H9 (cell line): ENCODE measurements around the gene SOX15. TPM values are rescaled to one million over a fixed set of nuclear protein-coding genes. Genes with fewer than 3 reads are reported as not detected.

Experiments used
- DNase-seq: peaks from one replicate; pipeline ENCODE4 v3.0.0-alpha.2; 2017
- H2AFZ ChIP-seq: one replicate; pipeline ENCODE4 v1.6.1; 2013; ENCODE audit warnings: mild to moderate bottlenecking, low read length, control low read depth, moderate library complexity
- H2AK5ac ChIP-seq: 2 replicates; pipeline ENCODE4 v1.6.1; 2013; ENCODE audit warnings: low read length, control low read depth, mixed read lengths; ENCODE audit not compliant: insufficient read length
- H2BK120ac ChIP-seq: one replicate; pipeline ENCODE4 v1.6.1; 2013; ENCODE audit warnings: low read depth, mild to moderate bottlenecking, low read length, control low read depth, inconsistent platforms; ENCODE audit not compliant: poor library complexity, severe bottlenecking
- H2BK12ac ChIP-seq: 2 replicates; pipeline ENCODE4 v1.6.1; 2013; ENCODE audit warnings: low read length, control low read depth, mixed read lengths, low read depth; ENCODE audit not compliant: insufficient read length
- H2BK15ac ChIP-seq: 2 replicates; pipeline ENCODE4 v1.6.1; 2013; ENCODE audit warnings: low read depth, low read length, control low read depth
- H2BK20ac ChIP-seq: one replicate; pipeline ENCODE4 v1.6.1; 2013; ENCODE audit warnings: low read depth, mild to moderate bottlenecking, low read length, control low read depth, inconsistent platforms; ENCODE audit not compliant: poor library complexity, severe bottlenecking
- H2BK5ac ChIP-seq: 2 replicates; pipeline ENCODE4 v1.6.1; 2013; ENCODE audit warnings: low read length, control low read depth, mixed read lengths; ENCODE audit not compliant: insufficient read length
- H3K14ac ChIP-seq: 2 replicates; pipeline ENCODE4 v1.6.1; 2013; ENCODE audit warnings: low read length, control low read depth; ENCODE audit not compliant: insufficient read depth
- H3K18ac ChIP-seq: 2 replicates; pipeline ENCODE4 v1.6.1; 2013; ENCODE audit warnings: low read depth, mild to moderate bottlenecking, mixed read lengths, low read length, control low read depth; ENCODE audit not compliant: insufficient read length
- H3K23ac ChIP-seq: 2 replicates; pipeline ENCODE4 v1.6.1; 2013; ENCODE audit warnings: low read length, control low read depth, mixed read lengths, low read depth; ENCODE audit not compliant: insufficient read length
- H3K23me2 ChIP-seq: 2 replicates; pipeline ENCODE4 v1.6.1; 2013; ENCODE audit warnings: low read depth, mild to moderate bottlenecking, mixed read lengths, low read length, control low read depth; ENCODE audit not compliant: insufficient read length, poor library complexity, severe bottlenecking
- H3K27ac ChIP-seq: 2 replicates; pipeline ENCODE4 v1.5.1; 2013; ENCODE audit warnings: low read length, control low read depth, mixed read lengths, low read depth; ENCODE audit not compliant: insufficient read length
- H3K27me3 ChIP-seq: 2 replicates; pipeline ENCODE4 v1.6.1; 2013; ENCODE audit warnings: low read length, control low read depth, inconsistent platforms; ENCODE audit not compliant: insufficient read depth
- H3K4ac ChIP-seq: 2 replicates; pipeline ENCODE4 v1.6.1; 2013; ENCODE audit warnings: low read depth, mild to moderate bottlenecking, control low read depth, inconsistent platforms, low read length, moderate library complexity
- H3K4me1 ChIP-seq: 2 replicates; pipeline ENCODE4 v1.6.1; 2013; ENCODE audit warnings: low read length, control low read depth, inconsistent platforms; ENCODE audit not compliant: insufficient read depth
- H3K4me2 ChIP-seq: 2 replicates; pipeline ENCODE4 v1.6.1; 2013; ENCODE audit warnings: low read length, control low read depth, mixed read lengths; ENCODE audit not compliant: insufficient read length, insufficient read depth
- H3K56ac ChIP-seq: 2 replicates; pipeline ENCODE4 v1.6.1; 2013; ENCODE audit warnings: low read depth, mild to moderate bottlenecking, mixed read lengths, low read length, control low read depth; ENCODE audit not compliant: insufficient read length
- H3K79me1 ChIP-seq: 2 replicates; pipeline ENCODE4 v1.6.1; 2013; ENCODE audit warnings: low read depth, mild to moderate bottlenecking, moderate library complexity, low read length, control low read depth, inconsistent platforms; ENCODE audit not compliant: insufficient read depth, poor library complexity, severe bottlenecking
- H3K79me2 ChIP-seq: 2 replicates; pipeline ENCODE4 v1.6.1; 2013; ENCODE audit warnings: low read length, control low read depth, inconsistent platforms; ENCODE audit not compliant: insufficient read depth
- H3K9ac ChIP-seq: 2 replicates; pipeline ENCODE4 v1.6.1; 2013; ENCODE audit warnings: low read length, control low read depth, mixed read lengths; ENCODE audit not compliant: insufficient read length; ENCODE audit errors: extremely low read depth
- H3K9me3 ChIP-seq: one replicate; pipeline ENCODE4 v1.6.1; 2013; ENCODE audit warnings: low read depth, low read length, inconsistent platforms; ENCODE audit not compliant: control insufficient read depth
- H3T11ph ChIP-seq: one replicate; pipeline ENCODE4 v1.6.1; 2013; ENCODE audit warnings: mild to moderate bottlenecking, low read length, control low read depth, inconsistent platforms
- H4K20me1 ChIP-seq: one replicate; pipeline ENCODE4 v1.6.1; 2013; ENCODE audit not compliant: control insufficient read depth, insufficient read length, insufficient read depth
- H4K5ac ChIP-seq: 2 replicates; pipeline ENCODE4 v1.6.1; 2013; ENCODE audit warnings: low read depth, mild to moderate bottlenecking, mixed read lengths, low read length, control low read depth; ENCODE audit not compliant: insufficient read length
- H4K8ac ChIP-seq: replicated peaks from 2 replicates; pipeline ENCODE4 v1.6.1; 2013; ENCODE audit warnings: low read length, control low read depth, mixed read lengths, low read depth; ENCODE audit not compliant: insufficient read length
- H4K91ac ChIP-seq: 2 replicates; pipeline ENCODE4 v1.6.1; 2013; ENCODE audit warnings: low read depth, mild to moderate bottlenecking, moderate library complexity, mixed read lengths, low read length, control low read depth; ENCODE audit not compliant: insufficient read length
- H3K27ac Mint-ChIP-seq, 3 experiments: 2 replicates in 2 of 3; 3 replicates in 1 of 3; pipeline ENCODE4 v1.8.0; 2020 to 2021; ENCODE audit warnings: mixed read lengths in 3 of 3, mild to moderate bottlenecking in 1 of 3, moderate library complexity in 1 of 3
- H3K27me3 Mint-ChIP-seq: 2 replicates; pipeline ENCODE4 v1.8.0; 2021; ENCODE audit warnings: low read depth, mild to moderate bottlenecking, moderate library complexity, mixed read lengths
- H3K36me3 Mint-ChIP-seq, 3 experiments: 2 replicates in 2 of 3; 3 replicates in 1 of 3; pipeline ENCODE4 v1.8.0; 2020 to 2021; ENCODE audit warnings: low read depth in 3 of 3, mixed read lengths in 3 of 3; ENCODE audit not compliant: insufficient read depth in 1 of 3
- H3K4me1 Mint-ChIP-seq, 2 experiments: 2 replicates each; pipeline ENCODE4 v1.8.0; 2020; ENCODE audit warnings: mixed read lengths in 2 of 2
- H3K4me3 Mint-ChIP-seq, 2 experiments: 2 replicates in 1 of 2; 3 replicates in 1 of 2; pipeline ENCODE4 v1.8.0; 2020 to 2021; ENCODE audit warnings: mild to moderate bottlenecking in 2 of 2, mixed read lengths in 2 of 2, moderate library complexity in 1 of 2
- H3K9me3 Mint-ChIP-seq, 2 experiments: 2 replicates in 1 of 2; 3 replicates in 1 of 2; pipeline ENCODE4 v1.8.0; 2020; ENCODE audit warnings: mild to moderate bottlenecking in 2 of 2, mixed read lengths in 2 of 2, moderate library complexity in 1 of 2
- CTCF ChIP-seq: fragments of 200-600 bp; sonication (generic); conservative IDR thresholded peaks from 3 replicates; pipeline ENCODE4 v1.8.0; 2021; ENCODE audit warnings: antibody characterized with exemption, mild to moderate bottlenecking
- WGBS: extraction: QIAGEN DNeasy Blood & Tissue Kit; methylation state at CpG from one replicate; pipeline ENCODE4 v1.1.7; 2013; ENCODE audit warnings: missing lambda C conversion rate, low lambda C conversion rate, mixed read lengths; ENCODE audit not compliant: insufficient read length; ENCODE audit errors: extremely low coverage; 5-methylcytosine and 5-hydroxymethylcytosine counted together
- total RNA-seq: library from RNA; stranded (reverse); gene quantifications from 2 replicates; pipeline ENCODE4 v1.2.1, GENCODE V29; 2021

Gene SOX15
- total RNA-seq, 1 experiment from 2014 or later, result 7.7 TPM

DNA sequence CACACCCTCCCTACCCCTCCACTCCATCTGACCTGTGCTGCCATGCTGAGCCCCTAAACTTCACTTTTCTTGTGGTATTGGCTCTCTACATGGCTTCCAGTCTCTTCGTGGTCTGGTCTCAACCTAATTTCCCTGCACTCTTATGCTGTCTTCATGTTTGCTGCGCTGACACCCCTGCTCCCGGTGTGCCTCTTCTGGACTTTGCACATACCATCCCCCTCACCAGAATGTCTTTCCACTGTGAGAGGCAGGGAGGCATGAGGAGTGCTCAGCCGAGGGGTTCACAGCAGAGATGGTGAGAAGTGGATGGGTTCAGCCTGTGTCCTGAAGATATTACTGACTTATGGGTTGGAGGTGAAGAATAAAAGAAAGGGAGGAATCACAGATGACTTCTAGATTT lies 38.5 kb downstream of the SOX15 start:
- no peak overlapping the region for H4K91ac ChIP-seq
- Mint-ChIP-seq H3K4me3 (no peak overlapping the region), H3K36me3 (no peaks in the 10 kb centered on the region), H3K27ac (no peak overlapping the region), H3K27me3 (peaks cover 26% of the 10 kb centered on the region), H3K4me1 (peaks cover 10 to 19% of the 10 kb centered on the region in 2 experiments), H3K9me3 (0 out of 5 replicates have a peak, but pooled peaks cover 0 to 2% of the 10 kb centered on the region in 2 experiments)
- H4K5ac ChIP-seq, result no peak overlapping the region
- H3K9me3 ChIP-seq, result no peaks in the 10 kb centered on the region
- H3K4me1 ChIP-seq, result peaks cover 2% of the 10 kb centered on the region; the same call in 1 of the 2 replicates
- TF ChIP-seq CTCF, result no peak
- no peak overlapping the region for H2BK20ac ChIP-seq
- H2AK5ac ChIP-seq, result no peak overlapping the region
- H2BK120ac ChIP-seq, result no peak overlapping the region
- no CpG with 5 or more reads among the region's 4 CpGs for WGBS
- no peaks in the 10 kb centered on the region for H4K20me1 ChIP-seq
- no peak overlapping the region for H3K14ac ChIP-seq
- H4K8ac ChIP-seq, result no peak overlapping the region
- H3K9ac ChIP-seq, result no peak overlapping the region
- no peak overlapping the region for H3K56ac ChIP-seq
- no peak overlapping the region for H3T11ph ChIP-seq
- no peaks in the 10 kb centered on the region for H3K79me2 ChIP-seq
- no peaks in the 10 kb centered on the region for H3K27me3 ChIP-seq
- H3K4ac ChIP-seq, result no peak overlapping the region
- no peak overlapping the region for H2AFZ ChIP-seq
- peaks cover 6% of the 10 kb centered on the region for H3K23me2 ChIP-seq
- H3K18ac ChIP-seq, result no peak overlapping the region
- H2BK5ac ChIP-seq, result no peak overlapping the region
- H3K27ac ChIP-seq, result no peak overlapping the region
- no peak overlapping the region for H3K23ac ChIP-seq
- H2BK15ac ChIP-seq, result no peak overlapping the region
- no peaks in the 10 kb centered on the region for H3K79me1 ChIP-seq
- no peak for DNase-seq
- H3K4me2 ChIP-seq, result no peak overlapping the region
- H2BK12ac ChIP-seq, result no peak overlapping the region
